Activated naive CD8-positive, alpha-beta T cell treated with anti-CD3 and anti-CD28 coated beads, Interleukin-2, amount 50 U/mL, for 24 hours (primary cell): ENCODE measurements around the gene LIPE.
A peak's percentile ranks its signal among the peaks of the same experiment; 100 is the strongest.

Source experiments
- ATAC-seq: fragments of 150-1000 bp; cut with Tn5 transposase; one replicate; pipeline ENCODE4 v1.10.0; 2021
- DNase-seq: peaks from one replicate; pipeline ENCODE4 v3.0.0; 2021
- H3K27ac Mint-ChIP-seq: one replicate; pipeline ENCODE4 v1.8.0; 2021; ENCODE audit warnings: mild to moderate bottlenecking, mixed read lengths
- H3K27me3 Mint-ChIP-seq: one replicate; pipeline ENCODE4 v1.8.0; 2021; ENCODE audit warnings: mixed read lengths
- H3K36me3 Mint-ChIP-seq: one replicate; pipeline ENCODE4 v1.8.0; 2021; ENCODE audit warnings: low read depth, mixed read lengths
- H3K4me1 Mint-ChIP-seq: one replicate; pipeline ENCODE4 v1.8.0; 2021; ENCODE audit warnings: mixed read lengths
- H3K4me3 Mint-ChIP-seq: one replicate; pipeline ENCODE4 v1.8.0; 2021; ENCODE audit warnings: mild to moderate bottlenecking, moderate library complexity, mixed read lengths
- H3K9me3 Mint-ChIP-seq: one replicate; pipeline ENCODE4 v1.8.0; 2021; ENCODE audit warnings: mixed read lengths

LIPE gene

GRCh38 chr19:42410371-42410770 is 16.8 kb downstream of the LIPE start:
- H3K4me3 Mint-ChIP-seq = no peak overlapping the region
- H3K27me3 Mint-ChIP-seq = no peaks in the 10 kb centered on the region
- H3K4me1 Mint-ChIP-seq = no peaks in the 10 kb centered on the region
- no peaks in the 10 kb centered on the region for H3K9me3 Mint-ChIP-seq
- ATAC-seq (no peak), DNase-seq (no peak)
- peaks cover 8% of the 10 kb centered on the region for H3K36me3 Mint-ChIP-seq
- H3K27ac Mint-ChIP-seq = no peak overlapping the region

DNA sequence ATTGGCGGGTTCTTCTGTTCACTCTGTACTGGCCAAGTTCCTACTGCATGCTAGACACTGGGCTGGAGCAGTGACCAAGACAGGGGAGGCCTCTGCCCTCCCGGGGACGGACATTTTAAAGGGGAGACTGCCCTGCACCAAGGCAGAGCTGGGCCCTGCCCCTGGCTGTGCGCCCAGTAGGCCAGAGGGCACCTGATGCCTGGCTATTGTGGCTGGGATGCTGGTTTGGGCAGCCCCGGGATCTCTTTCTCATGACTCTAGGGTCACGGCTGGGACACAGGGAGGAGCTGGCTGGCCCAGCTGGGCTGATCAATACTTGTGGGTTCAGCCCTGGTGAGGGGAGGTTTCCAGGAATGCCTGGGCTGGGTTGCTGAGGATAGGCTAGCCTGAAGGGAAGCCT is 17.7 kb downstream of the LIPE start:
- no peak for DNase-seq
- ATAC-seq = no peak
- H3K36me3 Mint-ChIP-seq = peaks cover 6% of the 10 kb centered on the region
- H3K27me3 Mint-ChIP-seq = no peaks in the 10 kb centered on the region
- H3K9me3 Mint-ChIP-seq = no peaks in the 10 kb centered on the region
- no peaks in the 10 kb centered on the region for H3K4me1 Mint-ChIP-seq
- no peak overlapping the region for H3K4me3 Mint-ChIP-seq
- H3K27ac Mint-ChIP-seq = no peak overlapping the region

GRCh38 chr19:42407816-42408175 is 19.4 kb downstream of the LIPE start:
- H3K4me1 Mint-ChIP-seq = no peaks in the 10 kb centered on the region
- H3K36me3 Mint-ChIP-seq = peaks cover 4% of the 10 kb centered on the region
- no peak for ATAC-seq
- no peak overlapping the region for H3K4me3 Mint-ChIP-seq
- no peak for DNase-seq
- no peaks in the 10 kb centered on the region for H3K9me3 Mint-ChIP-seq
- H3K27ac Mint-ChIP-seq = no peak overlapping the region
- no peaks in the 10 kb centered on the region for H3K27me3 Mint-ChIP-seq

DNA sequence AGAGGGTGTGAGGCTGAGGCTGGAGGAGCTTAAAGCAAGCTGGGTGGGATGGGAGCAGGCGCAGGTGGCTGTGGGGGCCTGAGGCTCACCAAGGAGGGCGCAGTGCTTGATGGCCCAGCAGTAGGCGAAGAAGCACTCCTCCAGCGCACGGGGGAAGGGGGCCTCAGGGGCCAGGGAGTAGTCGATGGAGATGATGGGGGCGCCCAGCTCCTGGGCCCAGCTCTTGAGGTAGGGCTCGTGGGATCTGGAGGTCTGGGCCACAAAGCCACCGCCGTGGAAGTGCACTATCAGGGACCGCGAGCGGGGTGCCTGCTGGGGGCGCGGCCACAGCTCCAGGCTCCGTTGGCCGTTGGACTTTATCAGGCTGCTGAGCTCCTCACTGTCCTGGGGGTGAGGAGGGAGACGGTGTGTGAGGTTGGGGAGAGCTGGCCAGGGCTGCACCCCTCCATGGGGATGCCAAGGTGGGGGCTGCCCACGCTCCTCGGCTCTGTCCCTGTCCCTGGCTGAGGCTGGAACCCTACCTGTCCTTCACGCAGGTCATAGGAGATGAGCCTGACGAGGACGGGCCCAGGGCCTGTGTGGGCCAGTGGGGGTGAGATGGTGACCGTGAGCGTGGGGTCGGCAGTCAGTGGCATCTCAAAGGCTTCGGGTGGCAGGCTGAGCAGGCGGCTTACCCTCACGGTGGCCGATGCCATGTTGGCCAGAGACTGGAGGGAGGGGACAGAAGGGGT is 19.9 kb downstream of the LIPE start:
- Mint-ChIP-seq H3K36me3 (peaks cover 4% of the 10 kb centered on the region), H3K4me3 (no peak overlapping the region), H3K27me3 (no peaks in the 10 kb centered on the region), H3K9me3 (no peaks in the 10 kb centered on the region), H3K27ac (no peak overlapping the region), H3K4me1 (no peaks in the 10 kb centered on the region)
- DNase-seq (no peak), ATAC-seq (no peak)

GRCh38 chr19:42406111-42406510 is 21.1 kb downstream of the LIPE start:
- H3K36me3 Mint-ChIP-seq = peaks cover 4% of the 10 kb centered on the region
- no peak for ATAC-seq
- DNase-seq = no peak
- H3K9me3 Mint-ChIP-seq = no peaks in the 10 kb centered on the region
- no peaks in the 10 kb centered on the region for H3K27me3 Mint-ChIP-seq
- peaks cover 5% of the 10 kb centered on the region for H3K4me1 Mint-ChIP-seq
- H3K27ac Mint-ChIP-seq = no peak overlapping the region
- H3K4me3 Mint-ChIP-seq = no peak overlapping the region

DNA sequence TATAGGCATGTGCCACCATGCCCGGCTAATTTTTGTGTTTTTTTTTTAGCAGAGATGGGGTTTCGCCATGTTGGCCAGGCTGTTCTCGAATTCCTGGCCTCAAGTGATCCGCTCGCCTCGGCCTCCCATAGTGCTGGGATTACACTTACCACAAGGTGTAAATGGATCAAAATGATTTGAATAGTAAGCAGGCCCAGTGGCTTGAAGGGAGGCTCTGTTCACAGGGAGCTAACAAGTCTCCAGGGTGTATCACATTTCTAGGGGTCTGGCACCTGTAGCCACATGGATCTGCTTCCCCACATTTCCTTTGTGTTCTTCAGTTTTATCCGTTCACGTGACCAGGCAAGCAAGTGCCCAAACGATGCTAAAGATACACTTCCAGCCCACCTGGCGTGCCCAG is 23.6 kb downstream of the LIPE start:
- no peaks in the 10 kb centered on the region for H3K9me3 Mint-ChIP-seq
- no peak overlapping the region for H3K27ac Mint-ChIP-seq
- H3K36me3 Mint-ChIP-seq = peaks cover 4% of the 10 kb centered on the region

DNA sequence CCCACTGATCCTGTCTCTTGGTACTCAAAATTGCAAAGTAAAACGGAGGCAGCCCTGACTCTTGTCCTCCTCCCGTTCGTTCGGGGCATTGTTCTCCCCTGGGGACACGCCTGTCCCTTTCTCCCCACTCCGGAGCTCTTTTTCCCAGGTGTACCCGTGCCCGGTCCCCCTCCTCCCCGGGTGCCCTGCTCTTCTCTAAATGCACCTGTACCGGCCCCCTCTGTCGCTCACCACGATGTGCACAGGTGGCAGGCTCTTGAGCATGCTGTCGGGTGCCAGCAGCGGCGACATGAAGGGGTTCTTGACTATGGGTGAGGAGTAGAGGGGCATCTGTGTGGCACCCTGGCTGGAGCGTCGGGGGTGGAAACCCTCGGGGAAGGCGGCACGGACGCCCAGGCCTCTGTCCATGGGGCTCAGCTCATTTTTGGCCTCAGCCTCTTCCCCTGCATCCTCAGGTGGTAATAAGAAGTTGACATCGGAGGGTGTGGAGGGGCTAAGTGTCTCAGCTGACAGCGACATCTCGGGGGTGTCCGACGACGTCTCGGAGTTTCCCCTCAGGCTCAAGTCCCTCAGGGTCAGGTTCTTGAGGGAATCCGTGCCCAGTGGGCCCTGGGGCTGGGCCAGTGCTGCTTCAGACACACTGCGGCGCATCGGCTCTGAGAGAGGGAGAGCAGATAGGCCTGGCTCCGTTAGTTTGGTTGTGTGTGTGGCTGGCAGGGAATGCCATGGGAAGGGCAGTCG is 24.6 kb downstream of the LIPE start:
- Mint-ChIP-seq H3K4me1 (peaks cover 20% of the 10 kb centered on the region), H3K4me3 (peak overlapping the region; percentile 71), H3K27ac (no peak overlapping the region), H3K27me3 (no peaks in the 10 kb centered on the region), H3K9me3 (no peaks in the 10 kb centered on the region), H3K36me3 (peaks cover 4% of the 10 kb centered on the region)
- DNase-seq (no peak), ATAC-seq (no peak)

More for the DNA sequence above, 23.6 kb downstream of the LIPE start:
- ATAC-seq = no peak
- Mint-ChIP-seq H3K27me3 (no peaks in the 10 kb centered on the region), H3K4me1 (peaks cover 14% of the 10 kb centered on the region), H3K4me3 (no peak overlapping the region)
- DNase-seq = no peak

DNA sequence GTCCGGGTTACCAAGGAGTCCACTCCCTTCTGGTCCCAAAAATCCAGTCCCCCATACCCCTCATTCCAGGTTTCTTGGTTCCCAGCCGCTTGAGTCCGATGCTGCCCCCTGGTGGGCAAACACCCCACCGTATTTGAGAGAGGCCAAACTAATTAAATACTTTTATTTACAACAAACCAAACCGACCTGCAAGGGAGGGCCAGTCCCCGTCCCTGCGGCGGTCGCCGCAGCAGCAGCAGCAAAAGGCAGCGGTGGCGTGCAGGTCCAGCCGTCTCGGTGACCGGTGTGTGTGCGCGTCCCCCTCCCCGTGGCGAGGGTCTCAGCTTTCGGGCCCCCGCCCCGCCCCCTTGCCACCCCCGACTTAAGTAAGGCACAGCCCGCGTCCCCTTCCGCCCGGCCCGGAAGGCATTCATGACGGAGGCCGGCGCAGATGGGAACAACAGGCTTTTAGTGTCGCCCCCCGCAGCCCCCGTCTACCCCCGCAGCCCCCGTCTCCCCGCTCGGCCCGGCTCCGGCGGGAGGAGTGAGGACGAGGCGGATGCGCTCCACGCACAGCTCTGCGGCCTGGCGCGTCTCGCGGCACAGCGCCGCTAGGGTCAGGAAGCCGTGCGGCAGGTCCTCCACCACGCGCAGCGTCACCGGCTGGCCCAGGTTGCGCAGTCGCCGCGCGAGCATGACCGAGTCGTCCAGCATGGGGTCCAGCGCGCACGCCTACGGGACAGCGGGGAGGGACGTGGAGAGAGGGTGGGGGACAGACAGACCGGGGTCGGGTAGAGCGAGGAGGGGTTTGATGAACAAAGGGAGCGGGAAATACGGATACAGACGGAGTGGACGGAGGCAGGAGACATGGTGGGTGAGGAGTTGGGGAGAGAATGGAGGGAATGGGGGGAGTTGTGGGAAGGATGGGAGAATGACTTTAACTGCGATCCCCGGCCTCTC is 25.6 kb downstream of the LIPE start:
- Mint-ChIP-seq H3K4me3 (peak overlapping the region; percentile 71), H3K4me1 (peaks cover 28% of the 10 kb centered on the region), H3K36me3 (peaks cover 2% of the 10 kb centered on the region), H3K27me3 (no peaks in the 10 kb centered on the region), H3K9me3 (no peaks in the 10 kb centered on the region), H3K27ac (peak overlapping the region; percentile 56)
- DNase-seq = peak; percentile 84
- peak; percentile 42 for ATAC-seq

DNA sequence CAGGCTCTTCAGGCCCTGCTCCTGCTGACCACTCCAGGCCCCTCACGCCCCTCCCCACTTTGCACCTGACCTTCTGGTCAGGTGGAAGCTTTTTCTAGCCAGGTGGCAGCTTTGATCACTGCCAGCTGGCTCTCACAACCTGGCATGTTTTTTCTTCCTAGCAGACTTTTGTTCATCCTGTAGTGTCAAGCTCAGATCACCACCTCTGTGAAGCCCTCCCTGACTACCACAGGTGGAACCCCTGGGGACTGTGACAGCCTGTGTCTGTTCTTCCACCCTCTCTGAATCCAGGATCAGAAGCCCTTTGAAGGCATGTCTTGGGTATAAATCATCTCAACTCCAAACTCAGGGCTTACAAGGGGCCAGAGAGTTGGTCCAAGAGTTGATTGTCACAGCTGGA is 26.8 kb downstream of the LIPE start:
- Mint-ChIP-seq H3K4me3 (peak overlapping the region; percentile 20), H3K27me3 (no peaks in the 10 kb centered on the region), H3K27ac (no peak overlapping the region), H3K9me3 (no peaks in the 10 kb centered on the region), H3K36me3 (peaks cover 2% of the 10 kb centered on the region), H3K4me1 (peaks cover 35% of the 10 kb centered on the region)
- ATAC-seq (no peak), DNase-seq (no peak)

DNA sequence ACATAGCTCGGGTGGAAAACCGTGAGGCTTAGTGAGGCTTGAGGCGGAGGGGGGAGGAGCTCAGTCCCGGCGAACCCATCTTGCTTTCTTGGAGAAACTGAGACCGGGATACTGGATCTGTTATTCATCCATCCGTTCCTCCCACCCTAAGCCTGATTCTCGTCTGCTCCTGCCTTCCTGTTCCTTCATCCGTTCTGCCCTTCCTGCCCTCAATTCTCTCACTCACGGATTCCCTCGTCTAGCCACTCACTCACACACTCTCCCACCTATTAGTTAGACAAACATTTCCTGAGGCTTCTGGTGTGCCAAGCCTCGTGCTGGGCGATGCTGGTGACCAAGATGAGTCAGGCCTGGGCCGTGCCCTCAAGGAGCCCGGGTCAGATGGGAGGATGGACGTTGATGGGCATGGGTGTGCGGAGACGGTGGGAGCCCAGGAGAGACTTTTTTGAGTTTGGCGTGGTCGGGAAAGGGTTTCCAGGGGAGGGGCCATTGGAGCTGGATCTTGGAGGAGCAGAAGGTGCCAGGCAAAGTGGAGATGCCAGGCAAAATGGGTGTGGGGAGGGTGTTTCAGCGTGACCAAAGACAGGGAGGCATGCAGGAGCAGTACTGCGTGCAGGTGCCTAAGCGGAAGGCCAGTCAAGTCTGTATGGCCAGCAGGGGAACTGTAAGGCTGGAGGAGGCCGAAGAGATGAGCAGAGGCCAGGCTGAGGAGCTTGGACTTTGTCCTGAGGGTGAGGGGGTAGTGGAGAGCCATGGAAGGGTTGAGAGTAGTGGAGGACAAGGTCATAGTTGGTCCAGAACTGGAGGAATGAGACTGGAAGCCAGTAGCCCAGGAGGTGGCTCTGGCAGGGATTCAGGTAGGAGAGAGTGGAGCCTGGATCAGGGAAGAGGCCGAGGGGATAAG is 29.7 kb downstream of the LIPE start:
- H3K9me3 Mint-ChIP-seq = no peaks in the 10 kb centered on the region
- H3K27ac Mint-ChIP-seq = peak overlapping the region; percentile 93
- DNase-seq (no peak), ATAC-seq (no peak)
- peak overlapping the region; percentile 93 for H3K4me3 Mint-ChIP-seq
- peaks cover 35% of the 10 kb centered on the region for H3K4me1 Mint-ChIP-seq
- no peaks in the 10 kb centered on the region for H3K27me3 Mint-ChIP-seq
- no peaks in the 10 kb centered on the region for H3K36me3 Mint-ChIP-seq

- H3K4me1 Mint-ChIP-seq = peaks cover 32% of the 10 kb centered on the region
- ATAC-seq (peak; percentile 99), DNase-seq (peak; percentile 98)
- H3K9me3 Mint-ChIP-seq = no peaks in the 10 kb centered on the region
- peak overlapping the region; percentile 93 for H3K27ac Mint-ChIP-seq
- H3K36me3 Mint-ChIP-seq = no peaks in the 10 kb centered on the region
- H3K4me3 Mint-ChIP-seq = peak overlapping the region; percentile 93
- H3K27me3 Mint-ChIP-seq = peaks cover 4% of the 10 kb centered on the region
Observed at GRCh38 chr19:42396381-42397262, 30.6 kb downstream of the LIPE start.

- H3K4me1 Mint-ChIP-seq = peaks cover 26% of the 10 kb centered on the region
- H3K27me3 Mint-ChIP-seq = peaks cover 15% of the 10 kb centered on the region
- no peaks in the 10 kb centered on the region for H3K36me3 Mint-ChIP-seq
- DNase-seq (no peak), ATAC-seq (no peak)
- H3K4me3 Mint-ChIP-seq = no peak overlapping the region
- H3K9me3 Mint-ChIP-seq = no peaks in the 10 kb centered on the region
- no peak overlapping the region for H3K27ac Mint-ChIP-seq
Observed at GRCh38 chr19:42394751-42395150, 32.4 kb downstream of the LIPE start.

DNA sequence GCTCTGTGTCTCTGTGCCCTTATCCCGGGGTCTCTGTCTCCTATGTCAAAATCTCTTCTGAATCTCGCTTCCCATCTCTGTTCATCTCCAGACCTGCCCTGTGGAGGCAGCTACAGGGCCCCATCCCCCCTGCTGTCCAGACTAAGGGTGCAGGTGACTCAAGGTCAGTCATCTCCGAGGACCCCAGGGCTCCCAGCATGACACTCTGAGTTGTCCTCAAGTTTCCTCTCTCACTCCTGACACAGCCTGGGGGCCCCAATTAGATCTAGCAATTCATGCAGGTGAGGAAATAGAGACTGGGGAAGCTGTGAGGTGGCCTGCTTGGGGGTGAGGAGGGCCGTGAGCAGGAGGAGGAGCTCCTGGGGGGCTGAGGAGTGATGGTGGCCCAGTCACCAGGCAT is 35.0 kb downstream of the LIPE start:
- DNase-seq (no peak), ATAC-seq (no peak)
- no peaks in the 10 kb centered on the region for H3K9me3 Mint-ChIP-seq
- no peaks in the 10 kb centered on the region for H3K36me3 Mint-ChIP-seq
- H3K4me1 Mint-ChIP-seq = peaks cover 13% of the 10 kb centered on the region
- no peak overlapping the region for H3K27ac Mint-ChIP-seq
- H3K4me3 Mint-ChIP-seq = no peak overlapping the region
- H3K27me3 Mint-ChIP-seq = peaks cover 27% of the 10 kb centered on the region
